ENCODE data around the gene ZNF892. TPM values are rescaled to one million over a fixed set of nuclear protein-coding genes. Genes with fewer than 3 reads are reported as not detected.

Gene ZNF892
- total and polyA plus RNA-seq, 9 of the 15 experiments (the other 6 are each of a cell fraction or from before 2014, with no cell fraction given): 0.07 to 0.13 (median 0.09) TPM; not detected in 6

DNA sequence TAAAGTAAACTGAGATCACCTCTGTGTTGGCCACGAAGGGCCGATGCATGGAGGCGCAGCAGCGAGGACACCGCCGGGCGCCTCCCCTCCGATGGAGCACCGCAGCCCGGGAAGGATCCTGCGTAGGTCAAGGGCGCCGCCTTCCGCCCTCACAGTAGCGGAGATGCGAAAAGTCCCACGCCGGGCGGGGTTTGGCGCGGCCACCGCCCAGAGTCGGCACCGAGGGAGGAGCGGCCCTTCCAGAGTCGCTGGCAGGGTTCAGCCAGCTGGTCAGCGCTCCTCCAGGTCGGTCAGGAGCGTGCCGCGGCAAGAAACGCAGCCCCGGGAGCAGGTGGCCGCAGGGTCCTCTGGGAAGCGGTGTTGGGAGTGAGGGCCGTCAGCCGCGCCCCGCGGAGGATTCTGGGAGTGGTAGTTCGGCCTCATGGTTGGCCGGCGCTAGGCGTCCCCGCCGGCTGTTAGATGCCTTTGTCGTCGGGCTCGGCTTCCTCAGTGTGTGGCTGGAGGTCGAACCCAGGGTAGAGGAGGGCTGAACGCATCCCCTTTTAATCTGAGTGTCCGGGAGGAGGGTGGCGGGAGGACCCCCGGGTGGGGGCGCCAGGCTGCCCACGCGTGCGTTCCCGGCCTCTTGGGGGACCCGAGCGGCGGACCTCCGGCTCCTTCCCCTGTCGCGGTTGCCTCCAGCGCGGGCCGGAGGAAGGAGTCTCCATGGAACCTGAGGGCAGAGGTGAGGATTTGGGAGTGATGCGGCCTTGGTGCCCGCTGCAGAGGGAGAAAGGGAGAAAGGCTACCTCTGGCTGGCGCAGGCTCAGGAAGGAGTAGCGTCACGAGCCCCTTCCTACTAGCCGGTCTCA, at the start of gene ZNF892 (continued):
- TF ChIP-seq, protein P1, sequence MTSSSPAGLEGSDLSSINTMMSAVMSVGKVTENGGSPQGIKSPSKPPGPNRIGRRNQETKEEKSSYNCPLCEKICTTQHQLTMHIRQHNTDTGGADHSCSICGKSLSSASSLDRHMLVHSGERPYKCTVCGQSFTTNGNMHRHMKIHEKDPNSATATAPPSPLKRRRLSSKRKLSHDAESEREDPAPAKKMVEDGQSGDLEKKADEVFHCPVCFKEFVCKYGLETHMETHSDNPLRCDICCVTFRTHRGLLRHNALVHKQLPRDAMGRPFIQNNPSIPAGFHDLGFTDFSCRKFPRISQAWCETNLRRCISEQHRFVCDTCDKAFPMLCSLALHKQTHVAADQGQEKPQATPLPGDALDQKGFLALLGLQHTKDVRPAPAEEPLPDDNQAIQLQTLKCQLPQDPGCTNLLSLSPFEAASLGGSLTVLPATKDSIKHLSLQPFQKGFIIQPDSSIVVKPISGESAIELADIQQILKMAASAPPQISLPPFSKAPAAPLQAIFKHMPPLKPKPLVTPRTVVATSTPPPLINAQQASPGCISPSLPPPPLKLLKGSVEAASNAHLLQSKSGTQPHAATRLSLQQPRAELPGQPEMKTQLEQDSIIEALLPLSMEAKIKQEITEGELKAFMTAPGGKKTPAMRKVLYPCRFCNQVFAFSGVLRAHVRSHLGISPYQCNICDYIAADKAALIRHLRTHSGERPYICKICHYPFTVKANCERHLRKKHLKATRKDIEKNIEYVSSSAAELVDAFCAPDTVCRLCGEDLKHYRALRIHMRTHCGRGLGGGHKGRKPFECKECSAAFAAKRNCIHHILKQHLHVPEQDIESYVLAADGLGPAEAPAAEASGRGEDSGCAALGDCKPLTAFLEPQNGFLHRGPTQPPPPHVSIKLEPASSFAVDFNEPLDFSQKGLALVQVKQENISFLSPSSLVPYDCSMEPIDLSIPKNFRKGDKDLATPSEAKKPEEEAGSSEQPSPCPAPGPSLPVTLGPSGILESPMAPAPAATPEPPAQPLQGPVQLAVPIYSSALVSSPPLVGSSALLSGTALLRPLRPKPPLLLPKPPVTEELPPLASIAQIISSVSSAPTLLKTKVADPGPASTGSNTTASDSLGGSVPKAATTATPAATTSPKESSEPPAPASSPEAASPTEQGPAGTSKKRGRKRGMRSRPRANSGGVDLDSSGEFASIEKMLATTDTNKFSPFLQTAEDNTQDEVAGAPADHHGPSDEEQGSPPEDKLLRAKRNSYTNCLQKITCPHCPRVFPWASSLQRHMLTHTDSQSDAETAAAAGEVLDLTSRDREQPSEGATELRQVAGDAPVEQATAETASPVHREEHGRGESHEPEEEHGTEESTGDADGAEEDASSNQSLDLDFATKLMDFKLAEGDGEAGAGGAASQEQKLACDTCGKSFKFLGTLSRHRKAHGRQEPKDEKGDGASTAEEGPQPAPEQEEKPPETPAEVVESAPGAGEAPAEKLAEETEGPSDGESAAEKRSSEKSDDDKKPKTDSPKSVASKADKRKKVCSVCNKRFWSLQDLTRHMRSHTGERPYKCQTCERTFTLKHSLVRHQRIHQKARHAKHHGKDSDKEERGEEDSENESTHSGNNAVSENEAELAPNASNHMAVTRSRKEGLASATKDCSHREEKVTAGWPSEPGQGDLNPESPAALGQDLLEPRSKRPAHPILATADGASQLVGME (CRISPR knock-in tag; IDR thresholded peaks at IDR 0.05): no peak
- peak; percentile 64 for TF ChIP-seq RBFOX2 (IDR thresholded peaks at IDR 0.05; ENCODE audit: low read depth, low read length)
- TF ChIP-seq SRSF3 (IDR thresholded peaks at IDR 0.05; ENCODE audit: insufficient read depth, low read length): no peak
- no peak for TF ChIP-seq HLTF (IDR thresholded peaks at IDR 0.05)
- no peak for TF ChIP-seq ZNF551 (CRISPR knock-in tag; IDR thresholded peaks at IDR 0.05)
- TF ChIP-seq ZFP36 (IDR thresholded peaks at IDR 0.05; ENCODE audit: low read depth, low read length, partially characterized antibody): no peak
- peak; percentile 86 for TF ChIP-seq ZNF143 (CRISPR knock-in tag; IDR thresholded peaks at IDR 0.05)
- no peak for TF ChIP-seq THRAP3 (IDR thresholded peaks at IDR 0.05; ENCODE audit: borderline replicate concordance)
- no peak for TF ChIP-seq STAT5A (IDR thresholded peaks at IDR 0.05; ENCODE audit: borderline replicate concordance, low read length)
- no peak for TF ChIP-seq CBX2 (IDR thresholded peaks at IDR 0.05; ENCODE audit: insufficient read depth, low read length, poor library complexity, severe bottlenecking)
- no peak for TF ChIP-seq KLF10 (CRISPR knock-in tag; IDR thresholded peaks at IDR 0.05)
- TF ChIP-seq, protein P2, sequence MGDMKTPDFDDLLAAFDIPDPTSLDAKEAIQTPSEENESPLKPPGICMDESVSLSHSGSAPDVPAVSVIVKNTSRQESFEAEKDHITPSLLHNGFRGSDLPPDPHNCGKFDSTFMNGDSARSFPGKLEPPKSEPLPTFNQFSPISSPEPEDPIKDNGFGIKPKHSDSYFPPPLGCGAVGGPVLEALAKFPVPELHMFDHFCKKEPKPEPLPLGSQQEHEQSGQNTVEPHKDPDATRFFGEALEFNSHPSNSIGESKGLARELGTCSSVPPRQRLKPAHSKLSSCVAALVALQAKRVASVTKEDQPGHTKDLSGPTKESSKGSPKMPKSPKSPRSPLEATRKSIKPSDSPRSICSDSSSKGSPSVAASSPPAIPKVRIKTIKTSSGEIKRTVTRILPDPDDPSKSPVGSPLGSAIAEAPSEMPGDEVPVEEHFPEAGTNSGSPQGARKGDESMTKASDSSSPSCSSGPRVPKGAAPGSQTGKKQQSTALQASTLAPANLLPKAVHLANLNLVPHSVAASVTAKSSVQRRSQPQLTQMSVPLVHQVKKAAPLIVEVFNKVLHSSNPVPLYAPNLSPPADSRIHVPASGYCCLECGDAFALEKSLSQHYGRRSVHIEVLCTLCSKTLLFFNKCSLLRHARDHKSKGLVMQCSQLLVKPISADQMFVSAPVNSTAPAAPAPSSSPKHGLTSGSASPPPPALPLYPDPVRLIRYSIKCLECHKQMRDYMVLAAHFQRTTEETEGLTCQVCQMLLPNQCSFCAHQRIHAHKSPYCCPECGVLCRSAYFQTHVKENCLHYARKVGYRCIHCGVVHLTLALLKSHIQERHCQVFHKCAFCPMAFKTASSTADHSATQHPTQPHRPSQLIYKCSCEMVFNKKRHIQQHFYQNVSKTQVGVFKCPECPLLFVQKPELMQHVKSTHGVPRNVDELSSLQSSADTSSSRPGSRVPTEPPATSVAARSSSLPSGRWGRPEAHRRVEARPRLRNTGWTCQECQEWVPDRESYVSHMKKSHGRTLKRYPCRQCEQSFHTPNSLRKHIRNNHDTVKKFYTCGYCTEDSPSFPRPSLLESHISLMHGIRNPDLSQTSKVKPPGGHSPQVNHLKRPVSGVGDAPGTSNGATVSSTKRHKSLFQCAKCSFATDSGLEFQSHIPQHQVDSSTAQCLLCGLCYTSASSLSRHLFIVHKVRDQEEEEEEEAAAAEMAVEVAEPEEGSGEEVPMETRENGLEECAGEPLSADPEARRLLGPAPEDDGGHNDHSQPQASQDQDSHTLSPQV (IDR thresholded peaks at IDR 0.05): no peak
- no peak for TF ChIP-seq OTX1 (CRISPR knock-in tag; IDR thresholded peaks at IDR 0.05)
- no peak for TF ChIP-seq POLR2A (conservative IDR thresholded peaks at IDR 0.05)
- 0 out of 2 replicates have a peak, but pooled peaks have one; percentile 22 for TF ChIP-seq RNF2 (IDR thresholded peaks at IDR 0.05)
- no peak for TF ChIP-seq ELF2 (CRISPR knock-in tag; IDR thresholded peaks at IDR 0.05)
- no peak for TF ChIP-seq CHD4 (IDR thresholded peaks at IDR 0.05; ENCODE audit: insufficient read depth, insufficient replicate concordance, low read depth, low read length, poor library complexity, severe bottlenecking)
- TF ChIP-seq, protein P3, sequence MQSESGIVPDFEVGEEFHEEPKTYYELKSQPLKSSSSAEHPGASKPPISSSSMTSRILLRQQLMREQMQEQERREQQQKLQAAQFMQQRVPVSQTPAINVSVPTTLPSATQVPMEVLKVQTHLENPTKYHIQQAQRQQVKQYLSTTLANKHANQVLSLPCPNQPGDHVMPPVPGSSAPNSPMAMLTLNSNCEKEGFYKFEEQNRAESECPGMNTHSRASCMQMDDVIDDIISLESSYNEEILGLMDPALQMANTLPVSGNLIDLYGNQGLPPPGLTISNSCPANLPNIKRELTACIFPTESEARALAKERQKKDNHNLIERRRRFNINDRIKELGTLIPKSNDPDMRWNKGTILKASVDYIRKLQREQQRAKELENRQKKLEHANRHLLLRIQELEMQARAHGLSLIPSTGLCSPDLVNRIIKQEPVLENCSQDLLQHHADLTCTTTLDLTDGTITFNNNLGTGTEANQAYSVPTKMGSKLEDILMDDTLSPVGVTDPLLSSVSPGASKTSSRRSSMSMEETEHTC (IDR thresholded peaks at IDR 0.05): no peak

Data from K562 (cell line).